GM21526 (cell line): ENCODE measurements around the gene HCFC1.

Source experiments
- ATAC-seq: cut with Tn5 transposase; IDR thresholded peaks from one replicate; pipeline ENCODE4 v1.9.1; 2021; ENCODE audit warnings: moderate library complexity; ENCODE audit not compliant: unreplicated experiment, low FRiP score

Gene HCFC1

DNA sequence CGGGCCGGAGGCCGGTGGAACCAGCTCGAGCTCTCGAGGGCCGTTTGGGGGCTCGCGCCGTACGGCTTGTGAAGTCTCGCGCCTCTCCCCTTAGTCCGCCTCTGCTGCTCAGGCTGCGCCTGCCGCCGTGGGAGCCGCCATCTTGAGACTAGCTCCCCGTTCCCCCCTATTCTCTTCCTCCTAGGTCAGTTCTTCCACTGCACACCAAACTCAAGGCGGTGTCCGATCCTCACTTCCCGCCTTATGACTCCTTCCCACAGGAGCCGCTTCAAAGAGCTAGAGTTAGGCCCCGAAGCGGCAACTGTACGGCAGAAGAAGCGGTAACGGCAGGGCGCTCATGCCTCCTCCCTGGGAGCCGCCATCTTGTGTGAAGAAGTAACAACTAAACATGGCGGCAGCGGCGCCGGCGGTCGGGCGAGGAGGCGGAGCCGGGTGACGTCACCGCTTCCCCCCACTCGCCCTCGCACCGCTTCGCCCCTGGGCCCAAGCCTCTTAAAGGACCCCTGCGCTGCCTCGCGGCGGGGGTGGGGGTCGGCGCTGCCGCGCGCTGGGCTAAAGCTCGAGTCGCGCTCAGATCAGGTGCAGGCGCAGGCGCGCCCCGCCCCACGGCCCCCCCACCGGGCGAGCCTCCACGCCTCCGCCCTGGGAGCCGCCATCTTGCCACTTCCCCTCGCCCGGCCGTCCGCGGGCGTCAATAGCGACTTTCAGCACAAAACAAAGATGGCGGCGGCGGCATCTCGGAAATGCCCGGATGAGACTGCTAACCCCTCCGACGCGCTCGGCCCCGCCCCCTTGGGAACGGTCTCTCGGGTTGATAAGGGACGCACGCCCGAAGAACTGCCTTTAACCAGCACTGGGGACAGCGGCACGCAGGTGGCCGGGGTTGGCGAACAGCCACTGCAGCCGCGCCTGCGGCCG, at the start of gene HCFC1:
Gene HCFC1, minus strand, starts transcription at position 369 of the 918 bp plus-strand sequence. CDS start 978 bp downstream, outside the sequence.
- ATAC-seq: peak; percentile 43

DNA sequence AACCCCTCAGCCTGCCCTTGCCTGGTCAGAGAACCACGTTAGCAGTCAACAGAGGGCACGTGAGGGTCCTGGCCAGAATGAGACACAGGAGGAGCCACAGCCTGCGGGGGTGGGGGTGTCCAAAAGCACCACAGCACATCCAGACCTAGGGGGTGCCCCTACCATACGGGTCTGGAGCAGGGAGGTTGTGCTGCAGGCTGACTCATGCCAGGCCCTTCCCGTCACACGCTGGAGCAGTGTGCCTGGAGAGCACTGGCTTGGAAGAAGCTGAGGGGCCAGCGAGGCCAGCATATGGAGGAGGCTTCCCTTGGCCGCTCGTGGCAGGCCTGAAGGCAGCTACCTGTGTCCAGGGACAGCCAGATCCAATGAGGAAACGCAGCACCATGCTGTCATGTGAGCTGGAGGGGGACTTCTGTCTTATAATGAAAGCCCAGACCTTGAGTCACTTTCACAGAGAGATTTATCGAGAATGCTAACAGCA, 49.6 kb upstream of the HCFC1 start:
- no peak for ATAC-seq

DNA sequence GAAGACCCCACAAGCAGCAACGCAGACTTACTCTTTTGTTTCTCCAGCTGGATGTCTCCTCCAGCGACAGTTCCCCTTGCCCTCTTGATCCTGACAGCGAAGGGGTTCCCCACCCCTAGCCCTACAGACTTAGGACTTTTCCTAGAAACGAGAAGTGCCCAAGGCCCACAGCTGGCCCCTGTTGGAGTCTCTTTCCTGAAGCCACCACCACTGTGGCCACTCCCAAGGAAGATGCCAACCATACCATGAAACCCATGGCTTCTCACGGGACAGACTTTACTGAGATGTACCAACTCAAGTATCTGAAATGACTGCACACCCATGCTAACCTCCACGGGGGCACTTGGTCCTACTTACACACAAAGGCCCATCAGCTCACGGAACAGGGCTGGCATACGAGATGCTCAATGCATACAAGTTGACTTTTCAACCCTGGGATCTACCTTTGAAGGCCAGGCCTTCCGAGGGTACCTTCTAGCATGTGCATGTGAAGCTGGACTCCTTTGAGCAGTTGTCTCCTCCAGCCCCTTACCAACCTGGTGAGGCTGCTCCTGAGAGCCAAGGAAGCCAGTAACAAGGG, 49.0 kb upstream of the HCFC1 start:
- ATAC-seq: no peak

DNA sequence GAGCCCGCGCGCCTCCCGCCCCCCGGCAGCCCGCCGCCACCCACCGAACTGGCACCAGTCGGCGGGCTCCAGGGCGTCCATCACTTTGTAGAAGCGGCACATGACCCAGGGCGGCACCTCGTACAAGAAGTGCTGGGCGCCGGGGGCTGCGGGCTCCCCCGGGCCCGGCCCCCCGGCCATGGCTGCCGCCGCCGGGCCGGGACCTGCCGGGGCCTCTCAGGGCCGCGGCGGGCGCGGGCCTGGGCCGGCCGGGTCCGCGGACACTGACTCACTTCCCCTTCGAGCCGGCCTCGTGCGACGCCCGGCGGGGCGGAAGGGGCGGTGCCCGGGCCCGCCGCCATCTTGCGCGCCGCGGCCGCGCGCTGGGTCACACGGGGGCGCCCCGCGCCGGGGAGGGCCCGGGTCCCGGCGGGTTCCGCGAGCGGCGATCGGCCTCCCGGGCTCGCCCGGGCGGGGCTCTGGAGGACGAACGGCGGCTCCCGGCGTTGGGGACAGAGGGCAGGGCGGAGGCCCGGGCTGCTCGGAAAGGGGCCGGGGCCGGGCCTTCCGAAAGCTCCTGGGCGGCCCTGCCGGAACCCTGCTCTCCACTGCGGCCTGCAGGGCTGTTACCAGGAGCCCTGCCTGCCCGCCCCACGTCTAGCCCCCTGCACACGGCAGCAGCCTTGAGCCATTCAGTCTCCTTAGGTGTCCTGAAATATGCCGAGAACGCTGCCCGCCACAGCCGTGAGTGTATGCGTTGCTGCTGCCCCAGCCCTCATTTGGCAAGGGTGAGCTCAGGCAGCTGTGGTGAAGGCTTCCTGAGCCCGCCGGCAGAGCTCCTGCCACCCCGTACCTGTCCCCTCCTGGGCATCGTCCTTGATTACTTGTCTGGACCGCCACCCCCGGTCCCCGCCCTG, 48.3 kb upstream of the HCFC1 start, which contains the start of gene IRAK1:
Gene IRAK1, minus strand, starts transcription at position 270 of the 896 bp plus-strand sequence. Its CDS starts 90 bp downstream, at position 180.
- ATAC-seq: peak; percentile 49

DNA sequence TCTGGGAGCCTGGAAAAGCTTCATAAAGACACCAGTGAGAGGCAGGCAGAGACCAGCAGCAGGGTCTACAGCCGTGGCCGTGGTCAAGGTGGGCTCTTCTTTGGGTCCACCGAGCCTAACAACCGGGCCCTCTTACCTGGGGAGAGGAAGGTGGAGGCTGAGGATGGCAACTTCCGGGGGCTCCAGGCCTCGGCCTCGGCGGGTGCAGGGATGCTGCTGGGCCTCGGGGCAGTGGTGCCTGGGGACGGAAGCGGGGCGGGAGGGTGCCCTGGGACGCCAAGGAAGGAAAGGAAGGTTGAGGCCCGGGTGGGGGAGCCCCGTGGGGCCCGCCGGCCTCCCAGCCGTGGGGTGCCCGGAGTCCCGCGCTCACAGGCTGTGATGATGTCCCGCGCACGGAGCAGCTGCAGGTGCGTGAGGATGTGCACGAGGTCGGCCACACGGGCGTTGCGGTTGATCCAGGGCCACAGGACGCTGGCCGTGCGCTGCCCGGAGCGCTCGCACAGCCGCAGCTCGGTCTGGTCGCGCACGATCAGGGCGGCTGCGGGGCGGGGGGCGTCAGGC, 47.5 kb upstream of the HCFC1 start:
- ATAC-seq: no peak

GRCh38 chrX:154018518-154019060, 47.0 kb upstream of the HCFC1 start:
- no peak for ATAC-seq

GRCh38 chrX:154017766-154018517, 46.3 kb upstream of the HCFC1 start:
- no peak for ATAC-seq

- ATAC-seq: no peak
Measured at GRCh38 chrX:154016366-154017076, 44.9 kb upstream of the HCFC1 start.

DNA sequence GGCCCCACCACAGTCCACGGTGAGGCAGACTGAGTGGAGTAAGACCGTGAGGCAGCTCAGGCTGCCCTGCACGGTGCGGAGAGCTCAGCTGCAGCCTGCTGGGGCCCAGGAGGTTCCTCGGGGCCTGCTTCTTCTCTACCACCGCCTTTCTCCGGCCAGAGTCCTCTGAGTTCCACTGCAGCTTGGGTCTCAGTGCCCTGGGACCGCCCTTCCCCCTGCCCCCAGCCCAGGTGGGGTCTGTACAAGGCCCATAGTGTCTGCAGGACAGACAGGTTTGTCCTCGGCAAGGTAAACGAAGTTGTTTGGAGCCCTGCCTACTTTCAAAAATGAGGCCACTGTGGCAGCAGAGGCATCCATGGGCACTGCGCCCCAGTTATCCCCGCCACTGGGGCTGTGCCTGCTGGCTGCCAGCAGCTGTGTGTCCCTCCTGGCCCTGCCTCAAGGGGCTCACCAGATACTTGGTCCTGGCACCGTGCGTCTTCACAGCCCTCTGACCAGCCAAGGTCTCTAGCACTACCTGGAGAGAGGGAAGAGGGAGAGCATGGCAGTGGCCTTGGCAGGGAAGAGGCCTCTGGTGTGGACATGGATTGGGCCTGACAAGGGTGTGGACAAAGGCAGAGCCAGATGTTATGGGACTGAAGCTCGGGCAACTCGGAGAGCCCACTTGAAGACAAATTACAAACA, 44.1 kb upstream of the HCFC1 start:
- ATAC-seq: no peak

DNA sequence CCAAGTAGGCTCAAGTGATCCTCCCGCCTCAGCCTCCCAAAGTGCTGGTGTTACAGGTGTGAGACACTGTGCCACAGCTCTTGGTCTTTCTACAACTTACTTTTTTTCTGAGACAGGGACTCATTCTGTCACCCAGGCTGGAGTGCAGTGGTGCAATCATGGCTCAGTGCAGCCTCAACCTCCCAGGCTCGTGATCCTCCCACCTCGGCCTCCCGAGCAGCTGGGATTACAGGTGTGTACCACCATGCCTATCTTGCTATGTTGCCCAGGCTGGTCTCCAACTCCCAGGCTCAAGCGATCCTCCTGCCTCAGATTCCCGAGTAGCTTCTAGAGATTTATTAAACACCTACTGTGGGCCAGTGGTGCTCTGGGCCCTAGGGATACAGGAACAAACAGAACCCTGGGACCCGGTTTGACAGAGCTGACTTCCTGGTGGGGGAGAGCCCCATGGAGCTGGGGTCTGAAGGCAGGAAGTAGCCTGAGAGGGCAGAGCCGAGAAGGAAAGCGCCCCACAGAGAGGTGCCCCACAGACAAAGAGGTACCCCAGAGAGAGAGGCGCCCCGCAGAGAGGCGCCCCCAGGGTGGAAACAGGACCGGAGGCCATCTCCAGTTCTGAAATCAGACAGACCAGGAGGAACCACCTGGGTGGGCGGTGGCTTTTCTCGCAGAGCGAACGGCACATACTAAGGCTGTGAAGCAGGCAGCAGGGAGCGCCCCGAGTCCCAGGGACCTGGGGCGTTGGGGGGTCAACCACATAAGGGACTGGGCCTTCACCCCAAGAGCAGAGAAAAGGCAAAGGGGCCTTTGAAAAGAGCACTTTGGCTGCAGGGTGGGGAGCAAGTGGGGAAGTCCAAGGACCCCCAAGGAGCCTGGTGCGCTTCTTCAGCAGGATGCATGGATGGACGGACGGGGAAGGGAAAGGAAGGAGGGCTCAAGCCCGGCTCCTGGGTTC, 43.1 kb upstream of the HCFC1 start:
- ATAC-seq: no peak

DNA sequence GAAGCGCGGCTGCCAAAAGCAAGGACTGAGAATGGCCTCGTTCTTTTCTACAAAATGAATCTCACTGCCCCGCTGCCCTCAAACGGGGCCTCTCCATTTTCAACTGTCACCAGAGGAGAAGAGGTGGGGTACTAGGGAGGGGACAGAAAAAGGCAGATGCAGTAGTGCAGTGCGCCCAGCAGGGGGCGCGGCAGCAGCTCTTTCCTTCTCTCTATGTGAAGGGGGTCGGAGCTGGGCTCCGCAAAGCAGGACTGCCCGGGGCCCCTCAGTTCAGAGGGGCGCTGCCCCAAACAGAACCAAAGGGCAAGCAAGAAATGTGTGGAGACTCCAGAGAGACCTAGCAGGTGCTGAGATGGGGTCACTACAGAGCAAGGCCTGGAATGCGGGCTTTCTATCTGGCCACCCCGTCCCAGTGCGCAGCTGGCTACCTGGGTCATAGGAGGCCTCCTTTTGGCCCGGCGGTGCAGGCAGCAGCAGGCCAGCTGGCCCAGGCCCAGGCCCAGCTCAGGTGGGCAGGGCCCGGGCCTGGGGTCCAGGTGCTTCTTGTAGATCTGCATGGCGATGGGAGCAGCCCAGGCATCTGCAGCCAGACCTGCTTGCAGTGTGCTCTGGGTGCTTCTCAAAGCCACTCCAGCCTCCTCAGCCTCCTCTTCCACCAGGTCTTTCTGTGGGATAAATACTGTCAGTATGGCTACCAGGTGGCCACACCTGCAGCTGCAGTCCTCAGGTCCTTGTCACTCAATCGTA, 42.2 kb upstream of the HCFC1 start:
- ATAC-seq: no peak

DNA sequence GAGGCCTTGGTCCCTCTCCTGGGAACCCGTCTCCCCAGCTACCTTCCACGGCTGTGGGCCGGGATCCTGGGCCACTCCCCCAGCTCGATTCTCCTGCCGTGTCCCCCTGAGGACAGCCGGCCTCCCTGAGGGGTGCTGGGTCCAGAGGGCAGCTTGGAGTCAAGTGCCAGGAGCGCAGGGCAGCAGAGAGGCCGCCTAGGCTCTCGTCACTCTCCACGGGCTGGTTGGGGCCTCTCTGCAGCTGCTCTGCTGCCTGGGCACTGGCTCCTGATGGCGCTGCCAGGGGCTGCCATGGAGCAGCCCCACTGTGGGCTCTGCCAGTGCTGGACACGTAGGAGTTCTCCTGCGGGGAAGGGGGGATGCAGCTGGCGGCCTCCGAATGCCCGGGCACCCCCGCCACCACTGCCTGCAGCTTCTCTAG, 41.4 kb upstream of the HCFC1 start:
- ATAC-seq: no peak

GRCh38 chrX:154012336-154012991, 40.8 kb upstream of the HCFC1 start:
- no peak for ATAC-seq

- ATAC-seq: no peak
Measured at GRCh38 chrX:154011376-154012335, 40.0 kb upstream of the HCFC1 start.
